Chondrocyte (in vitro differentiated cells): ENCODE data around the gene PACS2. TPM values are rescaled to one million over a fixed set of nuclear protein-coding genes. Genes with fewer than 3 reads are reported as not detected.

Experiments
- DNase-seq: peaks from one replicate; pipeline ENCODE4 v3.0.0; 2021; ENCODE audit warnings: mixed read lengths, low spot score
- H3K27ac Mint-ChIP-seq: one replicate; pipeline ENCODE4 v1.8.0; 2021; ENCODE audit warnings: mild to moderate bottlenecking, moderate library complexity, mixed read lengths; ENCODE audit not compliant: unreplicated experiment
- H3K27me3 Mint-ChIP-seq: 2 replicates; pipeline ENCODE4 v1.8.0; 2021; ENCODE audit warnings: low read depth, mixed read lengths
- H3K36me3 Mint-ChIP-seq: 2 replicates; pipeline ENCODE4 v1.8.0; 2021; ENCODE audit warnings: low read depth, mixed read lengths
- H3K4me1 Mint-ChIP-seq: 2 replicates; pipeline ENCODE4 v1.8.0; 2021; ENCODE audit warnings: low read depth, mild to moderate bottlenecking, mixed read lengths
- H3K4me3 Mint-ChIP-seq: one replicate; pipeline ENCODE4 v1.8.0; 2021; ENCODE audit warnings: mild to moderate bottlenecking, moderate library complexity, mixed read lengths; ENCODE audit not compliant: unreplicated experiment
- H3K9me3 Mint-ChIP-seq: 2 replicates; pipeline ENCODE4 v1.8.0; 2021; ENCODE audit warnings: low read depth, mixed read lengths
- CTCF ChIP-seq: fragments of 200-600 bp; sonication (generic); IDR thresholded peaks from 2 replicates; pipeline ENCODE4 v1.5.0; 2021; ENCODE audit warnings: antibody characterized with exemption, mild to moderate bottlenecking, moderate library complexity
- total RNA-seq: library from RNA; stranded (reverse); gene quantifications from 3 replicates; pipeline ENCODE4 v1.2.1, GENCODE V29; 2021

PACS2 gene
- total RNA-seq, 1 donor from 2014 or later = 82.6 TPM

GRCh38 chr14:105347587-105347968 is 33.0 kb downstream of the PACS2 start:
- Mint-ChIP-seq H3K4me1 (peaks cover 13% of the 10 kb centered on the region), H3K27ac (no peak overlapping the region), H3K36me3 (peaks cover 5% of the 10 kb centered on the region), H3K27me3 (no peaks in the 10 kb centered on the region), H3K9me3 (peaks cover 8% of the 10 kb centered on the region), H3K4me3 (no peak overlapping the region)
- DNase-seq = no peak
- TF ChIP-seq CTCF = no peak

GRCh38 chr14:105348169-105348944 is 33.8 kb downstream of the PACS2 start:
- Mint-ChIP-seq H3K27ac (no peak overlapping the region), H3K27me3 (no peaks in the 10 kb centered on the region), H3K4me1 (peaks cover 7% of the 10 kb centered on the region), H3K4me3 (no peak overlapping the region), H3K9me3 (peaks cover 8% of the 10 kb centered on the region), H3K36me3 (peaks cover 5% of the 10 kb centered on the region)
- TF ChIP-seq CTCF = no peak
- no peak for DNase-seq

- H3K4me3 Mint-ChIP-seq = no peak overlapping the region
- H3K4me1 Mint-ChIP-seq = peaks cover 2% of the 10 kb centered on the region
- no peak for DNase-seq
- H3K36me3 Mint-ChIP-seq = peaks cover 5% of the 10 kb centered on the region
- no peaks in the 10 kb centered on the region for H3K27me3 Mint-ChIP-seq
- no peak for TF ChIP-seq CTCF
- no peak overlapping the region for H3K27ac Mint-ChIP-seq
- peaks cover 8% of the 10 kb centered on the region for H3K9me3 Mint-ChIP-seq
Observed at GRCh38 chr14:105348945-105349699, 34.6 kb downstream of the PACS2 start.

- TF ChIP-seq CTCF = no peak
Observed at GRCh38 chr14:105349992-105350391, 35.4 kb downstream of the PACS2 start.

GRCh38 chr14:105350450-105351244 is 36.1 kb downstream of the PACS2 start:
- H3K27ac Mint-ChIP-seq = no peak overlapping the region
- TF ChIP-seq CTCF = no peak
- no peak overlapping the region for H3K4me3 Mint-ChIP-seq
- H3K36me3 Mint-ChIP-seq = peaks cover 4% of the 10 kb centered on the region
- peak; percentile 94 for DNase-seq
- H3K9me3 Mint-ChIP-seq = peaks cover 3% of the 10 kb centered on the region
- H3K4me1 Mint-ChIP-seq = peaks cover 2% of the 10 kb centered on the region
- no peaks in the 10 kb centered on the region for H3K27me3 Mint-ChIP-seq

More at GRCh38 chr14:105349992-105350391, 35.4 kb downstream of the PACS2 start:
- H3K4me3 Mint-ChIP-seq = no peak overlapping the region
- no peak for DNase-seq
- H3K36me3 Mint-ChIP-seq = peaks cover 5% of the 10 kb centered on the region
- H3K4me1 Mint-ChIP-seq = peaks cover 2% of the 10 kb centered on the region
- H3K9me3 Mint-ChIP-seq = peaks cover 5% of the 10 kb centered on the region
- H3K27me3 Mint-ChIP-seq = no peaks in the 10 kb centered on the region
- no peak overlapping the region for H3K27ac Mint-ChIP-seq
